Measurements from ENCODE around the gene DRGX.

The DRGX gene

GRCh38 chr10:49395741-49396665 lies at the start of gene DRGX:
Gene DRGX (minus strand): TSS chr10:49396089. CDS start chr10:49395440, 649 bp downstream.
- no peak for DNase-seq

GRCh38 chr10:49444349-49444748 lies 48.5 kb upstream of the DRGX start:
- DNase-seq = no peak

GRCh38 chr10:49442863-49443262 lies 47.0 kb upstream of the DRGX start:
- no peak for DNase-seq

- DNase-seq = no peak
These were observed 45.9 kb upstream of the DRGX start for GRCh38 chr10:49441488-49442476.

- DNase-seq = no peak
These were observed 39.3 kb upstream of the DRGX start for GRCh38 chr10:49435225-49435624.

- no peak for DNase-seq
These were observed 37.2 kb upstream of the DRGX start for GRCh38 chr10:49433069-49433468.

GRCh38 chr10:49431426-49431825 lies 35.5 kb upstream of the DRGX start:
- DNase-seq = no peak

GRCh38 chr10:49429458-49429857 lies 33.6 kb upstream of the DRGX start:
- no peak for DNase-seq

- no peak for DNase-seq
These were observed 30.8 kb upstream of the DRGX start for GRCh38 chr10:49426490-49427360.

- no peak for DNase-seq
These were observed 23.1 kb upstream of the DRGX start for GRCh38 chr10:49419005-49419404.

GRCh38 chr10:49418328-49418727 lies 22.4 kb upstream of the DRGX start:
- no peak for DNase-seq

- DNase-seq = no peak
These were observed 22.1 kb upstream of the DRGX start for GRCh38 chr10:49418053-49418326.

GRCh38 chr10:49417311-49418052 lies 21.6 kb upstream of the DRGX start:
- no peak for DNase-seq

GRCh38 chr10:49415846-49416245 lies 20.0 kb upstream of the DRGX start:
- no peak for DNase-seq

- no peak for DNase-seq
These were observed 19.2 kb upstream of the DRGX start for GRCh38 chr10:49415109-49415508.

- no peak for DNase-seq
These were observed 18.6 kb upstream of the DRGX start for GRCh38 chr10:49414496-49414895.

- no peak for DNase-seq
These were observed 16.7 kb upstream of the DRGX start for GRCh38 chr10:49412571-49412970.

GRCh38 chr10:49410365-49411074 lies 14.6 kb upstream of the DRGX start:
- DNase-seq = no peak

- no peak for DNase-seq
These were observed 13.9 kb upstream of the DRGX start for GRCh38 chr10:49409755-49410154.

Data from amygdala (tissue), 56 donors.